ENCODE results near the gene TPRG1L.
"Not testable (repeated sequence)": the region's sequence is repeated elsewhere in the genome, so short reads cannot be mapped to it uniquely, and the experiment has no call there.

TPRG1L gene

DNA sequence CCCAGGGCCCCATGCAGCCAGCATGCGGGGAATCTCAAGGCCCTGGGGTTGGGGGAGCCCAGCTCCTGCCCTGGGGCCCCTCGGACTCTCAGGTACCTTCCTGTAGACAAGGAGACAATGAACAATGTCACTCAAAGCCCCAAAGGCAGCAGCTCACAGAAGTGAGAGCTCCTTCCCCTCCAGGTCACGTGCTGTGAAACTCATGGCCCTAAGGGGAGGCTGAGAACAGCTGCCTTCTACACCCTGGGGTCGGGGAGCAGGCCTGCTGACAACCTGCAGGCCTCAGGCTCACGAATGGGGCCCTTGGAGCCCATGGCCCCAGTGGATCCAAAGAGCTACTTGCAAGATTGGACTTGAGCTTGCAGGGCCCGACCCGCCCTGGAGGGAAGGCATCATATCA, 16.7 kb upstream of the TPRG1L start:
- DNase-seq (ENCODE audit: low read depth in 2 of 2, low spot score in 1 of 2), result no peak

DNA sequence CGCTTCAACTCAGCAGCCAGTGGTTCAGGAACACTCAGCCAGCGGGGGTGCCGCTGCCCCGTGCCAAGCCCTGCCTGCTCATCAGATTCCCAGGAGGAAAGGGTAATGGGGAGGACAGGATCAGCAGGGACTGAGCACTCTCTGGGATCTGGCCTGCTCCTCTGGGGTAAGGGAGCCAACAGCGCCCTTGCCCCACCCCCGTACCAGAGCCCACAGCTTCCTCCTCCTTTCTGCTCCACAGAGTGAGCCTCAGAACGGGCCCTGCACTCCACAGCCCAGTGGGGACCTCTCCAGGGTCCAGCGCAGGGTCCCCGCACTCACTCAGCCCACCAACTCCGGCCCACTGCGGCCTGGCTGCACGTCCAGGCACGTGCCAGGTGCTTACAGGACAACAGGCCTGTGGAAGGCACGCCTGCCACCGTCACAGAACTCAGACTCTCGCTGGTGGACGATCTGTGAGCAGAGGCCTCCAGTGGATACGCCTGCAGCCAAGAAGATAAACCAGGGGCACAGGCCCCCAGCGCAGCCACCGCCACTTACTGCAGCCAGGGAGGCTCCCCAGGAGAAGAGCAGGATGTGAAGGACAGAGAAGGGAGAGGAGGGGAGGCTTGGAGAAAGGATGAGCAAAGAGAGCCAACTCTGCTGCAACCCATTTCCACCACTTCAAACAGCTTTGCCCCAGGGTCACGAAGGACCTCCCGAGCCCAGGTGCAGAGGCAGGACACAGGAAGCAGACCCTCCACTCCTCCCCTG, 15.6 kb upstream of the TPRG1L start:
- DNase-seq (ENCODE audit: low read depth in 2 of 2, low spot score in 1 of 2), result no peak

DNA sequence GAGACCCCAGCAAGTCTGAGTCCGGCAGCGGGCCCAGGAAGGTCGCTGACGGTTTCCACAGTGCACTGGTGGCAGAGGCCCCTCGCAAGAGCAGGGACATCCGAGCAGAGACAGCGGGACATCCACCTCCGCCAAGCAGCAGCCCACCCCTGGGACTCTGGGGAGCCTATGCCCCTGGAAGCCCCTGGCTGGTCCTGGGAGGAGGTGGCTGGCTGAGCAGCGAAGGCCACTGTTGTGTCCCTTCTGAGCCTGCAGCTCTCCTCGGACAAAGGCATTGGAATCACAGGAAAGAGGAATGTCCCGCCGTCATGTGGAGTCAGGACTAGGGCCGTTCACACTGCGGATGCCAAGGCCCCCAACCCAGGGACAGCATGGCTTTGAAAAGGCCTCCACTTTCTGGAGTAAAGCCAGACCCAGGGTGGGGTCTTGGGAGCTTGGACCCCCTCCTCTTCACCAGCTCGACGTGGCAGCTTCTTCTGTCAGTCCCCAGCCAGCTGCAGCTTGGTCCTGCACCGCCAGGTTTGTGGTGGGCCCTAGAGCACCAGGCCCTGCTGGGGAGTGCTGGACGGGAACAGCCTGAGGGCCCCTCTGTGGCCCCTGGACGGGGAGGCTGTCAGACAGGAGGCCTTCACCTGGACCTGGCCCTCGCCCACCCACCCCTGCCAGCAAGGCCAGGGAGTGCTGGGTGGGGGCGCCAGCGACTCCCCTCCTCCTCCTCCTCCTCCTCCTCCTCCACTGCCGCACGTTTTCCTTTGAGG, 14.9 kb upstream of the TPRG1L start:
- no peak for DNase-seq (ENCODE audit: low read depth in 2 of 2, low spot score in 1 of 2)

DNA sequence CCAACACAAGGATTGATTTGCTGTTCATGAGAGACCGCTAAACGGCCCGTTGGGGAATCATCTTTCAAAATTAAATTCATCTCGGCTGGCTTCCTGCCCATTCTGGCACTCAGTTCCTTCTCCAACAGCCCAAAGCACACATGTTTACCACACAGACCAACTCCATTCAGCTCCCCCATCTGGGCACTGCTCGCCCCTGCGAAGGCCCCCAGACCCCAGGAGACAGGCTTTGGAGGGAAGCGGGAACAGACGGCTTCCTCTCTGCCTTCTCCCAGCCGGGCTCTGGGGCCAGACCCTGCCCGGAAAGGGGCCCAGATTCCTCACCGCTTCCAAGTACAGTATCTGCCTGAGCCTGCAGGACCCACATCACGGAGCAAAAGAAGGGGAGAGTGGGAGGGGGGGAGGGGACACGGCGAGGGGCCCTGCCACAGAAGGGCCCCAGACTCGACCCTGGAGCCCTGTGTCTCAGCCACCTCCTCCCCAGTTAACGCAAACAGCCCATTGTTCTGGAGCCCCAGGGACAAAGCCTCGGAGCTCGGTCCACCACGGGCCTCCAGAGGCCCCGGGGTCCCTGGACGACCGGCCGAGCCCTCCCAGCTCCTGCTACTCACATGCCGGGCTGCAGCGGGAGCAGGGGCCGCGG, 14.2 kb upstream of the TPRG1L start:
- DNase-seq (ENCODE audit: low read depth in 2 of 2, low spot score in 1 of 2), result no peak

DNA sequence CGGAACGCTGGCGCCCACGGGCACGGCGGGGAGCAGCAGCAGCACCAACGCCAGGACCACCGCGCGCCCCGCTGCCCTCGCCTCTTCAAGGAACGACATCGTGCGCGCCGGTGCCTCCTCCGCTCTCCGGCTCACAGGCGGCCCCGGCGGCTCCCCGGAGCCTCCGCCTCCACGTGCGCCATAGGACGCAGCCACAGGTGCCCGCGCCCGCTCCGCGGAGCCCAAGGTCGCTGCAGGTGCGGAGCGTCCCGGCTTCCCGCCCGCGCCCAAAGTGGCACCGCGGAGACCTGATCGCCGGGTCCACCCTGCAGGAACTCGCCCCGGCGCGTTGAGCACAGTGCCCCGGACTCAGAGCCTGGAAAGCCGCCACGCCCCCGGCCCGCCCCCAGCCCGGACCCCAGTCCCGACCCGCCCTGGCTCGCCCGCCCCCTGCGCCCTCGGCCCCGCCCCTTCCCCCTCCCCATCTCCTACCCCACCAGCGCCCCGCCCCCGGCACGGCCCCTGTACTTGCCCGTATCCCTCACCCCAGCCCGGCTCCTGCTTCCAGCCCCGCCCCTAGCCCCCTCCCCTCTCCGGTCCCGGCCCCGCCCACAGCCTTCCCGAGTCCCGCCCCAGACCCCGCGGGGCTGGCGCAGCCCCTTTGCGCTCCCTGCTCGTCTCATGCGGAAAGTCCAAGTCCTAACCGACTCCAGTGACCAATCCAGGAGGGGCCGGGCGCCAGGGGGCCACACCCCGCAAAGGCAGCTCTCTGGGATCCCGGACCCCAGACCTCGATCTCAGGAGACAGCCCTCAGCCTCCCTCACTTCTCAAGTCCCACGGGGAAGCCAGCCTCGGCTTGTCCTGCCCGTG, 13.4 kb upstream of the TPRG1L start, which contains the start of gene MEGF6:
Gene MEGF6, minus strand, starts transcription at position 339 of the 850 bp plus-strand sequence. Its CDS starts 240 bp downstream, at position 99.
- DNase-seq (ENCODE audit: low read depth in 2 of 2, low spot score in 1 of 2), result peak; percentile 37 to 39

DNA sequence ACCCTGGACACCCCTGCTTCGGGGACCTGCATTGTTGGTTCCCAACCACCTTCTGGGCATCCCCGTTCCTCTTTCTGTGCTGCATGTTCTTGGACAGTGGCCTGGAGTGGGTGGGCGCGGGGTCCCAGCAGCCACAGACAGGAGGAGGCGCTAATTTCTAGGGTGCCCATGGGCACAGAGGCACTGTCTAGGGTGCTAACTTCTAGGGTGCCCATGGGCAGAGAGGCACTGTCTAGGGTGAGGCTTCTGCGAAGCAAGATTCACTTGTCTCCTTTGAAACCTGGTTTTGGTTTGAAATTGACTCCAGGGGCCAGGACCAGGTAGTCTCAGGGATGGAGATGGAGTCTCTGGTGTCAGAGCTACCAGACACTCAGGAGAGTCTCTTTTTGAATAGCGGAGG, 12.7 kb upstream of the TPRG1L start:
- DNase-seq (ENCODE audit: low read depth in 2 of 2, low spot score in 1 of 2), result no peak

DNA sequence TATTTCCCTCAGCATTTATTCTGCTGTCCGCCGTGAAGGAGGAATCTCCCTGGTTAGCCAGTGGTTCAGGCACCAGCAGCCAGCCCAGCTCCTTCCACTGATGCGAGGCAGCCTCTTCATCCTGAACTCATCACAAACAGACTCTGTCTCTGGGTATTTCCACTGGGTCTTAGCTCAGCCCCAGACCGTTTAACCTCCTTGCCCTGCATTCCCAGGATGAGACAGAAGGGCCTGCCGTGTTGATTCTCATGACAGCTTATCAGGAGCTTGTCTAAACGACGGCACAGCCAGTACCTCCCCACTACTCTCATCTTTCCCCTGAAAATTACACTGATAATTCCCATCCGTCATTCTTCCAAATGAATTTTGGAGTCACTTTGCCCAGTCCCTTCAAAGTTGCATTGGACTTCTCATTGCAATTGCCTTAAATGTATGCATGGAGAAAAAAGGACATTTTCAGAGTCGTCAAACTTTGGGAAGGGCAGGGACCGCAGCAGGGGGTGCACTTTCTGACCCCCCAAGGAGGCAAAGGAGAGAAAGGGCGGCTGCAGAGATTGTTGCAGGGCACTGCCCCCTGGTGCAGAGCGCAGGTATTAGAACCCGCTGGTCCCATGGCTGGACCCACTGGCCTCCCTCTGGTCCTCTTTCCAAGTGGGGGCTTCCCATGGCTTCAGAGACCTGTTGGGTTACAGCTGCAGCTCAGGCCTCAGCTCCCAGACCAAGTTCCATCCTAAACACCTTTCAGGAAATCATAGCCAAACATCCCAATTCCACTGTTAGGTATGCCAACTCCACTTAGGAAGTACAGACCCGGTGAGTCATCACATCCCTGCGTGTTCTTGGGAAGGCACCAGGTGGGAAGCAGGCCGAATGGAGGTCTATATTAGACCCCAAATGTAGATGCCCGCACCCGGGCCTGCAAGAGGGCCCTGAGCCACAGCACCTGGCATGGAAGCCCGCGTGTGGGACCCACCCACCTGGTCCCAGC, 9.8 kb upstream of the TPRG1L start:
- no peak for DNase-seq (ENCODE audit: low read depth in 2 of 2, low spot score in 1 of 2)

DNA sequence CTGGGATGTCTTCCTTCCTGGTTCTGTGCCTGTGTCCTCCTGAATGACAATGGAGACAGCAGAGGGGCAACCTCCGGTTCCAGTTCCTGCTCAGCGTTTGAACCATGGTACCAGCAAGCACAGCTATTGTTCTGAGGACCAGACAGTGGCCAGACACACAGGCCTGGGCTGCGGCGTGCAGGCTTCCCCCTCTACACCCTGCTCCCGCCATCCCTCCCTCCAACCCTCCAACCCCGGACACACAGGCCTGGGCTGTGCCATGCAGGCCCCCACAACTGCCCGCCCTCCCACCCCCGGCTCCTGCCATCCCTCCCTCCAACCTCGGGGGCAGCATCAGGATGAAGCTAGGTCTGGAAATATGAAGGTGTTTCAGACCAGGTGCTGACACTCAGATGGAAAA, 8.0 kb upstream of the TPRG1L start:
- no peak for DNase-seq (ENCODE audit: low read depth in 2 of 2, low spot score in 1 of 2)

DNA sequence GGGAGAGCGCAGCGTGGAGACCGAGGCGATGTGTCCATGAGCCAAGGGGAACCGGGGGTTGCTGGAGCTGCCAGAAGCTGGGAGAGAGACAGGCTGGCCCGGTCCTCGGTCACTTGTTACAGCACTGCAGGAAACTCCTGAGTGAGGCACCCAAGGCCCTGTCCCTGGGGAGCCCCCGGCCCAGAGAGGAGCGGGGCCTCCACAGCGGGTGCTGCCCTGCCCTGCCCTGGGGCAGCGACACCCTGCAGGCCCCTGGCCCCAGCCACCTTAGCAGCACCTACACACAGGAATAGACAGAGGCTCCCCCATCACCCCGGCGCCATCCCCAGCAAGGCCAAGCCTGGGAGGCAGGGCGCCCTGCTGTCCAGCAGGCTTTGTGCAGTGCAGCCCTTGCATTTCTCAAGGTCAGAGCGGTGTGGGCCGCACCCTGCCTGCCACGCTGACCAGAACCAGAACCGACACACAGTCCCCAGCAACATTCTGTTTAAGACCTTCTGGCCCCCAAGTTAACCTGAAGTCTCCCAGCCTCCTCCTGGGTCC, 6.9 kb upstream of the TPRG1L start:
- no peak for DNase-seq (ENCODE audit: low read depth in 2 of 2, low spot score in 1 of 2)

DNA sequence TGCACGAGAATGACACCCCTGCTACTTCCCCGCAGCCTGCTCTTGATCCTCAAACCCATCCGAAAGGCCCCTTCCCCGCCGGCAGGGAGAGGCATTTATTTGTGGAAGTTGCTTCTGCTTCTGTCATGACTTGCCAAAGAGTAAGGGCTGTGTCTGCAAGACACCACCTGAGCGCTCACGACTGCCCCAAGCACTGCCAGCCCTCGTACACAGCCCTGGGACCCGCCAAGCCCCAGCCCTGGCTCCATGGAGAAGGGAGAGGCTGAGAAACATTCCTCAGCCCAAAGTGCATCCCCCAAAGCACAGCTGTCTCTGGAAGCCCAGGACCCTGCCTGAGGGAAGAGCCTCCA, 6.3 kb upstream of the TPRG1L start:
- no peak for DNase-seq (ENCODE audit: low read depth in 2 of 2, low spot score in 1 of 2)

DNA sequence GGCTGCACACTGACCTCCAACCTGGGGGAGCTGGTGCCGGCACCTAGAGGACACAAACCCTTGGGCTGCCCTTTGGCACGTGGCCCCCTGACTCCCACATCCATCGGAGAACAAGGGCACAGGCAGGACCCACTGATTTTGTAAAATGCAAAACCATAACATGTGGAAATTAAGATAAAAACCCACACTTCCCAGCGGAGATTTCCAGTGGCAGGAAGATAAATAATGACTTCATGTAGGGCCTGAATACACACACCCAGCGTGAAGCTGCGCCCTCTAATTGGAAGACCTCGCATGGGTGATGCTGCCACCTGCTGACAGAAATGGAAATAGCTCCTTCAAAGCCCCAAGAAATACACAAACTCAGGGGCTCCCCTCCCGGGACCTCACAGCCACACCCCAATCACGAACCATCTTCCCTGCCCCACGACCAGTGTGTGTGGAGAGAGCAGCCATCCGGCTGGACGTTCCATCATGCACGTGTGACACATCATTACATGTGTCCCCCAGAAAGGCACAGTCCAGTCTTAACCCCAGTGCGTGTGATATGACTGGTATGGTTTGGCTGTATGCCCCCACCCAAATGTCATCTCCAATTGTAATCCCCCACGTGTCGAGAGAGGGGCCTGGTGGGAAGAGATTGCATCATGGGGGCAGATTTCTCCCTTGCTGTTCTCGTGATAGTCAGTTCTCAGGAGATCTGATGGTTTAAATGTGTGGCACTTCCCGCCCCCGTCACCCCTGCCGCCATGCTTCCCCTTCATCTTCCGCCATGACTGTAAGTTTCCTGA, 5.7 kb upstream of the TPRG1L start:
- DNase-seq (ENCODE audit: low read depth in 2 of 2, low spot score in 1 of 2), result peak; percentile 49 to 53

DNA sequence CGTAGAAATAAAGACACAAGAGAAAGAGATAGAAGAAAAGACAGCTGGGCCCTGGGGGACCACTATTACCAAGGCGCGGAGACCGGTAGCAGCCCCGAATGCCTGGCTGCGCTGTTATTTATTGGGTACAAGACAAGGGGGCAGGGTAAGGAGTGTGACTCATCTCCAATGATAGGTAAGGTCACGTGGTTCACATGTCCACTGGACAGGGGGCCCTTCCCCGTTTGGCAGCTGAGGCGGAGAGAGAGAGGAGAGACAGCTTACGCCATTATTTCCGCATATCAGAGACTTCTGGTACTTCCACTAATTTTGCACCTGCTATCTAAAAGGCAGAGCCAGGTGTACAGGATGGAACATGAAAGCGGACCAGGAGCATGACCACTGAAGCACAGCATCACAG, 4.1 kb upstream of the TPRG1L start:
- no peak for DNase-seq (ENCODE audit: low read depth in 2 of 2, low spot score in 1 of 2)

DNA sequence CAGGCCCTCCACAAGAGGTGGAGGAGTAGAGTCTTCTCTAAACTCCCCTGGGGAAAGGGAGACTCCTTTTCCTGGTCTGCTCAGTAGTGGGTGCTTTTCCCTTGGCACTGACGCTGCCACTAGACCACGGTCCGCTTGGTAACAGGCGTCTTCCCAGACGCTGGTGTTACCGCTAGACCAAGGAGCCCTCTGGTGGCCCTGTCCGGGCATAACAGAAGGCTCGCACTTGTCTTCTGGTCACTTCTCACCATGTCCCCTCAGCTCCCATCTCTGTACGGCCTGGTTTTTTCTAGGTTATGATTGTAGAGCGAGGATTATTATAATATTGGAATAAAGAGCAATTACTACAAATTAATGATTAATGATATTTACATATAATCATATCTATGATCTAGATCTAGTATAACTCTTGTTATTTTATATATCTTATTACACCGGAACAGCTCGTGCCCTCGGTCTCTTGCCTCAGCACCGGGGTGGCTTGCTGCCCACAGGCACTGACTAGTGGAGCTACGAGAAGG, 3.6 kb upstream of the TPRG1L start:
- not testable (repeated sequence) for DNase-seq (ENCODE audit: low read depth in 2 of 2, low spot score in 1 of 2)

DNA sequence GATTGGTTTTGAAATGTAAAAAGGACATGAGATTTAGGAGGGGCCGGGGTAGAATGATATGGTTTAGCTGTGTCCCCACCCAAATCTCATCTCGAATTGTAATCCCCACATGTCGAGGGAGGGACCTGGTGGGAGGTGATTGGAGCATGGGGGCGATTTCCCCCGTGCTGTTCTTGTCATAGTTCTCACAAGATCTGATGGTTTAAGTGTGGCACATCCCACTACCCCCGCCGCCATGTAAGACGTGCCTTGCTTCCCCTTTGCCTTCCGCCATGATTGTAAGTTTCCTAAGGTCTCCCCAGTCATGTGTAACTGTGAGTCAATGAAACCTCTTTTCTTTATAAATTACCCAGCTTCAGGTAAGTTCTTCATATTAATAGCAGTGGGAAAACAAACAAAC, 2.7 kb upstream of the TPRG1L start:
- not testable (repeated sequence) for DNase-seq (ENCODE audit: low read depth in 2 of 2, low spot score in 1 of 2)

DNA sequence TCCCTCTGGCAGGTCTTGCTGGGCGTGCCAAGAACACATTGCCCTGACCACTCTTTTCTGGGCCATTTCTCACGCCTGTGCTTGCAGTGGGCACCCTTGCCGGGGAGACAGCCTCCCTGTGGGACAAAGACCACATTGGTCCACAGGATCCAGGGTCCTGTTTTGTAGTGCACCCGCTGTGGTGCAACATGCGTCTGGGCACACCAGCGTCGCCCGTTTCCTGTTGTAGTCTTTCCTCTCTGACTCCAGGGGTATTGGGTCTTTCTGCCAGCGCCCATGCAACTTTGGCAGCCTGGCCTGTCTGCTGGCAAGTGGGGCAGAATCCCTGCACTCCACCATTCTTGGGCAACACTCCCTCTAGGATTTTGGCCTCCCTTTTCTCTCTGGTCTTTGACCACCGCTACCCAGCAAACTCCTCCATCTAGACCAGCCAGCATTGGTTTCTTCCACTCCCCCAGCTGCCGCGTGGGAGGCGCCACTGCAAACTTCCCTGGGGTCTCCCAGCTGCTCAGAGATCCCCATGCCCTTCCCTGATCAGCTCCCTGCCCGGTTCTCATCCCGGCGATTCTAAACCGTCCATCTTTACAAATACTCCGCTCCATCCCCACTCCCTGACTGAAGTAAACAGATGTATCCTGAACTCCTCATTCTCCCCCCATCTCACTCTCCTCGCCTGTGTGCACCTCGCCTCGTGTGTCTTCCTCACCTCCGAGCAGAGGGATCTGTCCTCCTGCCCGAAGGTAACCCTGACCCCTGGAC, 1.2 kb upstream of the TPRG1L start:
- DNase-seq (ENCODE audit: low read depth in 2 of 2, low spot score in 1 of 2), result no peak

DNA sequence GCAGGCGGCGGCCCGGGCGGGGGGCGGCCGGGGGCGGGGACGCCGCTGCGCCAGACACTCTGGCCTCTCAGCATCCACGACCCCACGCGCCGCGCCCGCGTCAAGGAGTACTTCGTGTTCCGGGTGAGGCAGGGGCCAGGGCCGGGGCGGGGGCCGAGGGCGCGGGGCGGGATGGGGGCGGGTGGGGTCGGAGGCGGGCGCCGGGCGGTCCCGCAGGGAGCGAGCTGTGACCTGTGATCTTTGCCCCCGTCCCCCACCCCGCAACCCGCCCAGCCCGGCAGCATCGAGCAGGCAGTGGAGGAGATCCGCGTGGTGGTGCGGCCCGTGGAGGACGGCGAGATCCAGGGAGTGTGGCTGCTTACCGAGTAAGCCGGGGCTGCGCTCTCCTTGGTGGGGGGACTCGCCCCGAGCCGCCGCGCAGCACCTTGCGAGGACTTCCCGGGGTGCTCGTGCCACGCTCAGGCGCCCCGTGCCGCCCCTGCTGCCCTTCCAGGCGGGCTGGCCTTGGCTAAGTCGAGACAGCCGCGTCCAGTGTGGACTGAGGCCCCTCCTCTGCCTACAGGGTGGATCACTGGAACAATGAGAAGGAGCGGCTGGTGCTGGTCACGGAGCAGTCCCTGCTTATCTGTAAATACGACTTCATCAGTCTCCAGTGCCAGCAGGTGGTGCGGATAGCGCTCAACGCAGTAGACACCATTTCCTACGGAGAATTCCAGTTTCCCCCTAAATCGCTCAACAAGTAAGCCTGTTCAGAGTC, 514 bp downstream of the TPRG1L start:
- no peak for DNase-seq (ENCODE audit: low read depth in 2 of 2, low spot score in 1 of 2)

DNA sequence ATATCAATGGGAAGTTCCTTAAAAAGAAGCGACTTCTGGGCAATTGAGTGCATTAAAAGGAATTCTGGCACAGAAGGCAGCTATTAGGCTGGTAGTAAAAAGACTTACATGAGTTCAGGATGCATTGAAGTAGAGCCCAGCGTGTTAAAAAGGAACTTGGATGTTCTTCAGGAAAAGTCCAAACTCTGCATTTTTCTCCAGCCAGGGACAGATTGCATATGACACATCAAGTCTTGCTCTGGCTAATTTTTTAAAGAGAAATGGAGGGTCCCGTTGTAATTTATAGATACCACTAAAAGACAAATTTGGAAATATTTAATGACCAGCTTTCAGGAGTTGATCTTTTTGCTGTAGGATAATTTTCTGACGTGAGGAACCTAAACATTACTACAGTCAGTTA, 1.2 kb downstream of the TPRG1L start:
- no peak for DNase-seq (ENCODE audit: low read depth in 2 of 2, low spot score in 1 of 2)
